B cell (primary cell): ENCODE measurements around the gene DDRGK1. TPM values are rescaled to one million over a fixed set of nuclear protein-coding genes. Genes with fewer than 3 reads are reported as not detected.
A peak's percentile ranks its signal among the peaks of the same experiment; 100 is the strongest.

ENCODE experiments used
- ATAC-seq: fragments of 200-7000 bp; cut with Tn5 transposase; one replicate; pipeline ENCODE4 v1.10.0; 2021; ENCODE audit warnings: low read depth, mild to moderate bottlenecking, moderate number of reproducible peaks, moderate library complexity
- CTCF ChIA-PET: fragments of 350-600 bp; sonication (Branson Sonifier 250); formaldehyde crosslinking; loops from one replicate; lab custom pipeline; 2021; ENCODE audit warnings: antibody characterized with exemption, inconsistent platforms; lab: Charles Lee
- POLR2A ChIA-PET: fragments of 350-600 bp; sonication (Branson Sonifier 250); formaldehyde crosslinking; loops from one replicate; lab custom pipeline; 2021; ENCODE audit warnings: antibody characterized with exemption; lab: Charles Lee
- DNase-seq: peaks from one replicate; pipeline ENCODE4 v3.0.0; 2013
- H2AFZ ChIP-seq: 2 replicates; pipeline ENCODE4 v1.6.1; 2012; ENCODE audit warnings: mild to moderate bottlenecking, low read depth, low read length; ENCODE audit not compliant: insufficient read depth, poor library complexity, severe bottlenecking
- H3K27ac ChIP-seq, 2 donors: 1 replicate in 1 of 2; 2 replicates in 1 of 2; pipeline ENCODE4 v1.5.1; 2012 to 2013; ENCODE audit warnings: low read length in 2 of 2, mild to moderate bottlenecking in 2 of 2, moderate library complexity in 1 of 2
- H3K27me3 ChIP-seq, 4 experiments: fragments of 200-600 bp in 1 of 4; sonication (generic) in 1 of 4; replicated peaks in 1 of 4; 1 replicate in 2 of 4; 2 replicates in 2 of 4; pipeline versions ENCODE4 v1.6.1 to v1.7.0; 2013 to 2016; ENCODE audit warnings: low read length in 3 of 4, mild to moderate bottlenecking in 2 of 4, mixed read lengths in 1 of 4, moderate library complexity in 1 of 4; ENCODE audit not compliant: insufficient read depth in 4 of 4, control insufficient read depth in 3 of 4; ENCODE audit errors: control extremely low read depth in 1 of 4
- H3K36me3 ChIP-seq, 2 experiments: replicated peaks in 1 of 2; 1 replicate in 1 of 2; 2 replicates in 1 of 2; pipeline versions ENCODE4 v1.6.1 to v1.7.1; 2013; ENCODE audit warnings: low read length in 1 of 2; ENCODE audit not compliant: insufficient read depth in 2 of 2, control insufficient read depth in 1 of 2; ENCODE audit errors: control extremely low read depth in 1 of 2, extremely low read depth in 1 of 2
- H3K4me1 ChIP-seq, 2 donors: fragments of 200-600 bp in 1 of 2; sonication (generic) in 1 of 2; 1 replicate in 1 of 2; 2 replicates in 1 of 2; pipeline versions ENCODE4 v1.5.1 to v1.6.1; 2013 to 2017; ENCODE audit warnings: low read length in 2 of 2; ENCODE audit not compliant: control insufficient read depth in 2 of 2, insufficient read depth in 2 of 2
- H3K4me2 ChIP-seq: replicated peaks from 2 replicates; pipeline ENCODE3; 2012; ENCODE audit warnings: mild to moderate bottlenecking, low read depth, low read length; ENCODE audit not compliant: poor library complexity, severe bottlenecking
- H3K4me3 ChIP-seq, 5 experiments: fragments of 200-600 bp in 1 of 5; sonication (generic) in 1 of 5; 1 replicate in 3 of 5; 2 replicates in 2 of 5; pipeline versions ENCODE4 v1.5.1 to v1.7.0; 2011 to 2016; ENCODE audit warnings: low read length in 4 of 5, mild to moderate bottlenecking in 4 of 5, low read depth in 2 of 5, control low read depth in 1 of 5, moderate library complexity in 1 of 5; ENCODE audit not compliant: insufficient read depth in 1 of 5; ENCODE audit errors: control extremely low read depth in 1 of 5, extremely low read depth in 1 of 5
- H3K79me2 ChIP-seq: fragments of 200-600 bp; sonication (generic); one replicate; pipeline ENCODE4 v1.6.0; 2016; ENCODE audit warnings: low read length; ENCODE audit not compliant: control insufficient read depth, insufficient read depth
- H3K9ac ChIP-seq: fragments of 200-600 bp; sonication (generic); 2 replicates; pipeline ENCODE4 v1.6.1; 2017; ENCODE audit warnings: mild to moderate bottlenecking, low read length, moderate library complexity
- H3K9me3 ChIP-seq, 3 donors: one replicate each; pipeline versions ENCODE4 v1.6.1 to v1.7.1; 2013; ENCODE audit warnings: low read length in 2 of 3; ENCODE audit not compliant: control insufficient read depth in 2 of 3, insufficient read depth in 1 of 3; ENCODE audit errors: control extremely low read depth in 1 of 3
- H4K20me1 ChIP-seq: 2 replicates; pipeline ENCODE4 v1.6.0; 2012; ENCODE audit warnings: mild to moderate bottlenecking, low read length; ENCODE audit not compliant: insufficient read depth, control insufficient read depth, poor library complexity, severe bottlenecking
- H3K27ac Mint-ChIP-seq: one replicate; pipeline ENCODE4 v1.8.0; 2021; ENCODE audit warnings: mixed read lengths
- H3K27me3 Mint-ChIP-seq: one replicate; pipeline ENCODE4 v1.8.0; 2021; ENCODE audit warnings: mixed read lengths
- H3K4me1 Mint-ChIP-seq: one replicate; pipeline ENCODE4 v1.8.0; 2021; ENCODE audit warnings: mixed read lengths
- H3K4me3 Mint-ChIP-seq: one replicate; pipeline ENCODE4 v1.8.0; 2021; ENCODE audit warnings: mixed read lengths
- H3K9me3 Mint-ChIP-seq: one replicate; pipeline ENCODE4 v1.8.0; 2022; ENCODE audit warnings: mixed read lengths; ENCODE audit not compliant: insufficient read depth
- CTCF ChIP-seq: fragments of 200-600 bp; IDR thresholded peaks from one replicate; pipeline ENCODE4 v1.8.0; 2022; ENCODE audit warnings: antibody characterized with exemption, mild to moderate bottlenecking
- EZH2 ChIP-seq: IDR thresholded peaks from 2 replicates; pipeline ENCODE4 v1.6.1; 2012; ENCODE audit warnings: borderline replicate concordance, low read depth, mild to moderate bottlenecking, moderate library complexity, low read length; ENCODE audit not compliant: insufficient read depth, poor library complexity, severe bottlenecking
- WGBS: methylation state at CpG from one replicate; pipeline ENCODE4 v1.1.5; 2013; ENCODE audit warnings: missing lambda C conversion rate; ENCODE audit not compliant: insufficient coverage; 5-methylcytosine and 5-hydroxymethylcytosine counted together
- intact Hi-C: fragments of 100-400 bp; cut with micrococcal nuclease; formaldehyde crosslinking; loops from one replicate; pipeline ENCODE4 v1.10.0; 2022
- polyA plus RNA-seq: library from polyadenylated mRNA; depleted of rRNA; stranded (reverse); fragments of >200 nt; gene quantifications from 2 replicates; pipeline ENCODE4 v1.2.3, GENCODE V29; 2012
- total RNA-seq, 2 donors: library from RNA; stranded (reverse); fragments of 120-200 nt in 1 of 2; gene quantifications; 1 replicate in 1 of 2; 2 replicates in 1 of 2; pipeline versions ENCODE4 v1.2.3 to v1.2.4, GENCODE V29; 2013 to 2022

Gene DDRGK1
- total and polyA plus RNA-seq, 2 donors (not counting 1 experiment from before 2014, with no cell fraction given) = 35.6 to 51.9 TPM

GRCh38 chr20:3223994-3224680 is 19.7 kb upstream of the DDRGK1 start:
- 87% methylated on average over 19 of the region's 20 CpGs for WGBS
- no peak overlapping the region for H3K4me3 ChIP-seq
- Mint-ChIP-seq H3K27ac (peak overlapping the region; percentile 85), H3K4me3 (peak overlapping the region; percentile 76), H3K4me1 (peaks cover 26% of the 10 kb centered on the region), H3K9me3 (no peaks in the 10 kb centered on the region), H3K27me3 (no peaks in the 10 kb centered on the region)
- H3K4me2 ChIP-seq = peak overlapping the region; percentile 72
- H2AFZ ChIP-seq = no peak overlapping the region
- DNase-seq (no peak), ATAC-seq (no peak)
- H3K79me2 ChIP-seq = no peaks in the 10 kb centered on the region
- ChIA-PET CTCF (interaction anchor here (8.0 kb wide), 1 partner anchor 91 kb away, joined by 76 read pairs; no protein-coding TSS in a partner anchor), POLR2A (interaction anchor here (2.5 kb wide), 1 partner anchor 14 kb away, joined by 9 read pairs; the partner anchor contains the start of gene ITPA)
- H3K9me3 ChIP-seq = no peaks in the 10 kb centered on the region
- H3K9ac ChIP-seq = no peak overlapping the region
- no peak overlapping the region for H3K27ac ChIP-seq
- peaks cover 20 to 27% of the 10 kb centered on the region in 2 donors for H3K4me1 ChIP-seq
- peaks cover 0 to 13% of the 10 kb centered on the region in 2 experiments for H3K36me3 ChIP-seq
- no peaks in the 10 kb centered on the region for H4K20me1 ChIP-seq
- intact Hi-C loops = loop anchor here (1.0 to 2.0 kb wide), 3 partner anchors 15 to 20 kb away; partner anchors contain the start of genes DDRGK1, ITPA and SLC4A11
- no peaks in the 10 kb centered on the region for H3K27me3 ChIP-seq
- TF ChIP-seq EZH2 (no peak), CTCF (no peak)

GRCh38 chr20:3223651-3223993 is 19.1 kb upstream of the DDRGK1 start:
- Histone ChIP-seq H3K27me3 (no peaks in the 10 kb centered on the region), H3K9ac (peak overlapping the region; percentile 22), H3K36me3 (peaks cover 0 to 13% of the 10 kb centered on the region in 2 experiments), H4K20me1 (no peaks in the 10 kb centered on the region), H2AFZ (no peak overlapping the region), H3K9me3 (no peaks in the 10 kb centered on the region), H3K4me1 (peaks cover 20 to 29% of the 10 kb centered on the region in 2 donors), H3K79me2 (peaks cover under 1% of the 10 kb centered on the region), H3K4me3 (peak overlapping the region in 1 of 5 experiments; percentile 18), H3K4me2 (peak overlapping the region; percentile 72), H3K27ac (peak overlapping the region; percentile 49 to 55)
- H3K4me1 Mint-ChIP-seq = peaks cover 27% of the 10 kb centered on the region
- intact Hi-C loops = loop anchor here (1.0 to 2.0 kb wide), 3 partner anchors 15 to 19 kb away; partner anchors contain the start of genes DDRGK1, ITPA and SLC4A11
- H3K27me3 Mint-ChIP-seq = no peaks in the 10 kb centered on the region
- 61% methylated on average over 3 of the region's 6 CpGs for WGBS
- ChIA-PET CTCF (interaction anchor here (0.8 to 8.0 kb wide), 3 partner anchors 15 to 92 kb away, joined by 3 to 76 read pairs (median 3); partner anchors contain the start of gene ITPA), POLR2A (interaction anchor here (2.5 kb wide), 1 partner anchor 14 kb away, joined by 9 read pairs; the partner anchor contains the start of gene ITPA)
- peak overlapping the region; percentile 85 for H3K27ac Mint-ChIP-seq
- peak overlapping the region; percentile 76 for H3K4me3 Mint-ChIP-seq
- ATAC-seq (no peak), DNase-seq (no peak)
- TF ChIP-seq EZH2 (no peak), CTCF (no peak)
- H3K9me3 Mint-ChIP-seq = no peaks in the 10 kb centered on the region
